CD4-positive, alpha-beta T cell (primary cell): ENCODE data around the gene TK1. TPM values are rescaled to one million over a fixed set of nuclear protein-coding genes. Genes with fewer than 3 reads are reported as not detected.

ENCODE experiments used
- ATAC-seq: fragments of 200-7000 bp; cut with Tn5 transposase; one replicate; pipeline ENCODE4 v1.10.0; 2022; ENCODE audit warnings: mild to moderate bottlenecking; ENCODE audit not compliant: poor library complexity
- CTCF ChIA-PET: fragments of 350-600 bp; sonication (Branson Sonifier 250); formaldehyde crosslinking; loops from one replicate; lab custom pipeline; 2021; ENCODE audit warnings: antibody characterized with exemption, inconsistent platforms; lab: Charles Lee
- POLR2A ChIA-PET: fragments of 350-600 bp; sonication (Branson Sonifier 250); formaldehyde crosslinking; loops from one replicate; lab custom pipeline; 2021; ENCODE audit warnings: antibody characterized with exemption, inconsistent platforms; lab: Charles Lee
- DNase-seq, 14 experiments: peaks; one replicate each; pipeline ENCODE4 v3.0.0-alpha.2; 2013 to 2020; ENCODE audit warnings: mixed read lengths in 2 of 14
- H3K27ac ChIP-seq, 2 donors: one replicate each; pipeline versions ENCODE4 v1.5.1 to v1.7.0; 2013; ENCODE audit warnings: low read length in 2 of 2, low read depth in 1 of 2, mild to moderate bottlenecking in 1 of 2
- H3K27me3 ChIP-seq, 2 experiments: 1 replicate in 1 of 2; 2 replicates in 1 of 2; pipeline versions ENCODE4 v1.6.1 to v1.7.0; 2013; ENCODE audit warnings: low read length in 2 of 2, control low read depth in 1 of 2, mild to moderate bottlenecking in 1 of 2, moderate library complexity in 1 of 2; ENCODE audit not compliant: insufficient read depth in 2 of 2, control insufficient read depth in 1 of 2
- H3K36me3 ChIP-seq: one replicate; pipeline ENCODE4 v1.6.1; 2013; ENCODE audit warnings: low read length, control low read depth; ENCODE audit not compliant: insufficient read depth
- H3K4me1 ChIP-seq: one replicate; pipeline ENCODE4 v1.6.1; 2013; ENCODE audit warnings: low read length, control low read depth; ENCODE audit not compliant: insufficient read depth
- H3K4me3 ChIP-seq: one replicate; pipeline ENCODE4 v1.5.1; 2013; ENCODE audit warnings: mild to moderate bottlenecking, low read length, moderate library complexity
- H3K9me3 ChIP-seq, 2 experiments: 1 replicate in 1 of 2; 2 replicates in 1 of 2; pipeline versions ENCODE4 v1.6.1 to v1.7.0; 2013; ENCODE audit warnings: low read length in 2 of 2, mild to moderate bottlenecking in 2 of 2, control low read depth in 1 of 2, moderate library complexity in 1 of 2; ENCODE audit not compliant: control insufficient read depth in 1 of 2, insufficient read depth in 1 of 2
- H3K27ac Mint-ChIP-seq: one replicate; pipeline ENCODE4 v1.8.0; 2020; ENCODE audit warnings: mixed read lengths
- H3K27me3 Mint-ChIP-seq: one replicate; pipeline ENCODE4 v1.8.0; 2021; ENCODE audit warnings: mixed read lengths
- H3K36me3 Mint-ChIP-seq: one replicate; pipeline ENCODE4 v1.8.0; 2021; ENCODE audit warnings: low read depth, mixed read lengths
- H3K4me1 Mint-ChIP-seq: one replicate; pipeline ENCODE4 v1.8.0; 2021; ENCODE audit warnings: low read depth, mixed read lengths
- H3K4me3 Mint-ChIP-seq: one replicate; pipeline ENCODE4 v1.8.0; 2020; ENCODE audit warnings: mild to moderate bottlenecking, mixed read lengths
- H3K9me3 Mint-ChIP-seq: one replicate; pipeline ENCODE4 v1.8.0; 2020; ENCODE audit warnings: mixed read lengths
- CTCF ChIP-seq: fragments of 200-600 bp; IDR thresholded peaks from one replicate; pipeline ENCODE4 v1.8.0; 2022; ENCODE audit warnings: antibody characterized with exemption, mild to moderate bottlenecking
- intact Hi-C, 2 experiments: fragments of 100-400 bp; cut with DNase I in 1 of 2; cut with micrococcal nuclease in 1 of 2; formaldehyde crosslinking; loops; one replicate each; pipeline versions ENCODE4 v1.15.1 to v1.9.0; 2023 to 2025; cut with DNase I, micrococcal nuclease
- total RNA-seq, 174 experiments: library from RNA in 2 of 174; stranded (reverse) in 2 of 174; gene quantifications; one replicate each; pipeline ENCODE4 v1.2.3 and lab custom pipeline; 2021 to 2026

Gene TK1
- total RNA-seq, 2 experiments from 2014 or later: 0.78 to 0.88 TPM

DNA sequence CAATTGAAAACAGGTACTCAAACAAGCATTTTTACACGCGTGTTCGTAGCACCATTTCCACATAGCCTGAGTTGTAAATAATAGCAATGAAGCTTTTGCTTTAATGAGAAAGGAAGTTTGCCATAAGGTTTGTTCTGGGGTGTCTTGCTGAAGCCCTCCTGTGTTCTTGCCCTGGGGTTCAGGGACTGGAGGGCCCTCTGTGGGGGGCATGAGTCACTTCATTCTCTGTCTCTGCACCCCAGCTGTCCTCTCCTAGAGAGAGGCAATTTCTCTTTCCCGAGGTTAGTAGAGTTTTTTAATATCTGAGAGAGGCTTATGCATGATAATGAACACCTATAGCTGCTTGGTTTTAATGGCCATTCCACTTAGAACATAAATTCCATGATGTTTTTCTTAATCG, 9.9 kb upstream of the TK1 start:
- Mint-ChIP-seq H3K36me3 (no peaks in the 10 kb centered on the region), H3K27ac (no peak overlapping the region), H3K4me3 (no peak overlapping the region), H3K4me1 (no peaks in the 10 kb centered on the region), H3K27me3 (no peaks in the 10 kb centered on the region), H3K9me3 (no peaks in the 10 kb centered on the region)
- CTCF ChIA-PET: interaction anchor here (0.7 kb wide), 1 partner anchor 42 kb away, joined by 3 read pairs; no protein-coding TSS in a partner anchor
- Histone ChIP-seq H3K27ac (no peak overlapping the region), H3K36me3 (no peaks in the 10 kb centered on the region), H3K27me3 (no peaks in the 10 kb centered on the region), H3K4me3 (no peak overlapping the region), H3K4me1 (peaks cover 3% of the 10 kb centered on the region), H3K9me3 (no peaks in the 10 kb centered on the region)
- no peak for ATAC-seq
- intact Hi-C loops: no loop called here
- POLR2A ChIA-PET: no interaction called here
- TF ChIP-seq CTCF: no peak
- DNase-seq: no peak

- Mint-ChIP-seq H3K27me3 (no peaks in the 10 kb centered on the region), H3K36me3 (no peaks in the 10 kb centered on the region), H3K4me3 (peak overlapping the region; percentile 82), H3K4me1 (peaks cover 16% of the 10 kb centered on the region), H3K27ac (no peak overlapping the region), H3K9me3 (no peaks in the 10 kb centered on the region)
- intact Hi-C loops: loop anchor here in 1 of 2 experiments (5.0 kb wide), 1 partner anchor 44 kb away; no protein-coding TSS in a partner anchor
- H3K27me3 ChIP-seq: no peaks in the 10 kb centered on the region
- no peak for ATAC-seq
- TF ChIP-seq CTCF: no peak
- H3K27ac ChIP-seq: no peak overlapping the region
- no peak overlapping the region for H3K4me3 ChIP-seq
- H3K4me1 ChIP-seq: peaks cover 22% of the 10 kb centered on the region
- POLR2A ChIA-PET: interaction anchor here (1.0 to 1.1 kb wide), 3 partner anchors 9 to 73 kb away, joined by 3 to 5 read pairs (median 3); no protein-coding TSS in a partner anchor
- DNase-seq: no peak
- CTCF ChIA-PET: interaction anchor here (0.8 to 1.0 kb wide), 3 partner anchors 10 to 65 kb away, joined by 3 to 4 read pairs (median 3); no protein-coding TSS in a partner anchor
- H3K36me3 ChIP-seq: no peaks in the 10 kb centered on the region
- no peaks in the 10 kb centered on the region for H3K9me3 ChIP-seq
Observed at GRCh38 chr17:78185981-78186691, 716 bp downstream of the TK1 start.

DNA sequence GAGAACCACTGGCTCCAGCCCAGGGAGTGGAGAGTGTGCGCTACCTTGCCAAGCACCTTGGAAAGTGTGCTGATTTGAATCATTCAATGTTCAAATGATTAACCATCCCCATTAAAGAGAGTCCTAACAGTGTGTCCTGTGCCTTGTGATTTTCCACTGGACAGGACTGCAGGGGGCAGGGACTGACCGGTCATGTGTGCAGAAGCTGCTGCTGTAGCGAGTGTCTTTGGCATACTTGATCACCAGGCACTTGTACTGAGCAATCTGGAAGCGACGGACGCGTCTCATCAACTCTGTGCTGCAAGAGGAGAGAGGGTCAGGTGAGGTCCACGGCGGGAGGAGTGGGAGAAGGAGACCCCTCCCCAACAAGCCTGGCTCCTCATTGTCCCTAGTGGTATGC, 2.0 kb downstream of the TK1 start:
- no peak overlapping the region for H3K27ac Mint-ChIP-seq
- POLR2A ChIA-PET: interaction anchor here (0.6 kb wide), 1 partner anchor 241 kb away, joined by 4 read pairs; no protein-coding TSS in a partner anchor
- H3K4me1 Mint-ChIP-seq: peaks cover 16% of the 10 kb centered on the region
- ATAC-seq (no peak), DNase-seq (no peak)
- Histone ChIP-seq H3K36me3 (no peaks in the 10 kb centered on the region), H3K4me1 (peaks cover 22% of the 10 kb centered on the region), H3K9me3 (no peaks in the 10 kb centered on the region), H3K27me3 (no peaks in the 10 kb centered on the region), H3K27ac (no peak overlapping the region), H3K4me3 (no peak overlapping the region)
- H3K9me3 Mint-ChIP-seq: no peaks in the 10 kb centered on the region
- intact Hi-C loops: loop anchor here in 1 of 2 experiments (5.0 kb wide), 1 partner anchor 43 kb away; no protein-coding TSS in a partner anchor
- H3K36me3 Mint-ChIP-seq: no peaks in the 10 kb centered on the region
- CTCF ChIA-PET: no interaction called here
- peak overlapping the region; percentile 30 for H3K4me3 Mint-ChIP-seq
- TF ChIP-seq CTCF: no peak
- H3K27me3 Mint-ChIP-seq: no peaks in the 10 kb centered on the region
